AML-193 (cell line): ENCODE measurements around the gene ZNF341.
A peak's percentile ranks its signal among the peaks of the same experiment; 100 is the strongest.

ENCODE experiments used
- DNase-seq, 2 experiments: peaks; one replicate each; lab custom pipeline; 2025; lab: John Stamatoyannopoulos, UW

ZNF341 gene

DNA sequence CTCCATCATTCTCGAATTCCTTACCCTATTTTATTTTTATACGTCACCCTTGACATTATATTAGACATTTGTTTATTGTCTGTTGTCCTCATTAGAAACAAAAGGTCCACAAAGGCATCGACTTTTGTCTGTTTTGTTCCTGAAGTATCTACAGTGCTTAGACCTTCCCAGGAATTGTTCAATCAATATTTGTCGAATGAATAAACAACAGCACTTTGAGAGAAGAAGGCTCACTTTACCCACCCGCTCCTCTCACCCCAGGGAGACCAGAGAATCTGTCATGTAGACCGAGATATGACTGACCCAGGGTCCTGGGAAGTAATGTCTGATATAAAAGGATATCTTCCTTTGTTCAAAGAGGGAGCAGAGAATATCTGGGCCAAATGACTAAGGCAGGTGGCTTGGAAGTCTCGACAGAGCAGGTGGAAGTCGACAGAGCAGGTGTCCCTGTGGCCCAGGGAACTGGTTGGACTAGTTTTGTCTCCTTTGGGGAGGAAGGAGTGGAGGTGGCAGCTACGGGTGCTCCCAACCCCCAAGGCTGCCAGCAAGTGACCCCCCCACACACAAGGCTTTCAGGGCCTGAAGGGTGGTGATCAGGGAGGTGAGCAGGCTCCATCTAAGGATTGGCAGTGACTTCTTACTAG, 64.6 kb downstream of the ZNF341 start:
- no peak for DNase-seq

DNA sequence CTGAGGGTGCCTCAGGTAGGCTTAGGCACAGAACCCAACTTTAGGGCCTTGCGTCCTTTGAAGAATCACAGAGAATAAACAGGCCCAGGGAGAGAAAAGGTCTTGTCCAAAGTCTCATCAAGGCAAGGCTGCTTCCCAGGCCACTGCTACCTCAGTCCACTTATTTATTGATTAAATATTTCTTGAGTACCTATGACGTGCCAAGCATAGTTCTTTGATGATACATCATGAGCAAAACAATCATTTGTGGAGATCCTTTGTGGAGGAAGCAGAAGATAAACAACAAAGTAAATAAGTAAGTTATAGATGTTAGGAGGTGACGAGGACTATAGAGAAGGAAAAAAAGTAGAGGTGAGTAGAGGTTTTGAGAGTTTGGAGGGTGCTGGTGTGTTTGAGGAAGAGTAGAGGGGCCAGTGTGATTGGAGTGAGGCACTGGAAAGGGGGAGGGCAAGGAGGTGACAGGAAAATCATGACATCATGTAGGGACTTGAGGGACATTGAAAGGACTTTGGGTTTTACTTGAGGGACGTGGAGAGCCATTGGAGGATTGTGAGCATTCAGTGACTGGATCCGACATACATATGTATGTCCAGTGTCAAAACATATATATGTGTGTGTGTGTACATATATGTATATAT, 65.2 kb downstream of the ZNF341 start:
- DNase-seq, result no peak

- DNase-seq, result no peak
Observed at GRCh38 chr20:33798444-33798843, 66.6 kb downstream of the ZNF341 start.

GRCh38 chr20:33803921-33804337, 72.1 kb downstream of the ZNF341 start:
- DNase-seq, result no peak

GRCh38 chr20:33808388-33808787, 76.6 kb downstream of the ZNF341 start:
- no peak for DNase-seq

- peak; percentile 21 to 33 for DNase-seq
Observed at GRCh38 chr20:33810259-33810658, 78.5 kb downstream of the ZNF341 start.

DNA sequence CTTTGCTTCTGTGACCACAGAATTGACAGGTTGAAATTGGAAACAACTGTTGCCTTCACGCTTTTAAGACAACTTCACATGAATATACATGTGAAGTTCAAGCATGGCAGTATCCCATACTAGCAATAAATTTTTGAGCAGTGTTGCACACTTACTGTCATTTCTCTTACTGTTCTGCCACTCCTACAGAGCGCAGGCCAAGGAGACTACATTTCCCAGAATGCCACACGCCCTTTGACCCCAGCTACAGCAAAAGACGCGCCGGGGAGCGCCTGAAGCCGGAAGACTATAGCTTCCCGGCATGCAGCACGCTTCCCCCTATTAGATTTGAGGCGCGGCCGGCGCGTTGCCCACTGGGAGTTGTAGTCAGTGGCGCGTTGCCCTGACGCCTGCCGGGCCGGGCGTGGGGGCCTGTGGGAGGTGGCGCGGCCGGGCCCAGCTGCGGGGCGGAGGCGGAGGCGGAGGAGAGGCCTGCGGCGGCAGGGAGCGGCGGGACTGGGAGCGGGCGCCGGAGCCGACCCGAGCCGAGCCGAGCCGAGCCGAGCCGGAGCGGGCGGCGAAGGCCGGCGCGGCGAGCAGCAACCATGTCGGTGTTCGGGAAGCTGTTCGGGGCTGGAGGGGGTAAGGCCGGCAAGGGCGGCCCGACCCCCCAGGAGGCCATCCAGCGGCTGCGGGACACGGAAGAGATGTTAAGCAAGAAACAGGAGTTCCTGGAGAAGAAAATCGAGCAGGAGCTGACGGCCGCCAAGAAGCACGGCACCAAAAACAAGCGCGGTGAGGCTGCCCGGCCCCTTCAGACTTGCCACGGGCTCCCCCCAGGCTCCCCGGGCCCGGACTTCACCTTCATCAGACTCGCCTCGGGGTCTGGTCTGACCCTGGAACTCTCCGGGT, 79.3 kb downstream of the ZNF341 start, which contains the start of gene CHMP4B:
Gene CHMP4B (plus strand): TSS at position 464 of the 891 bp plus-strand sequence. CDS start 121 bp downstream, at position 585.
- peak; percentile 96 to 98 for DNase-seq

DNA sequence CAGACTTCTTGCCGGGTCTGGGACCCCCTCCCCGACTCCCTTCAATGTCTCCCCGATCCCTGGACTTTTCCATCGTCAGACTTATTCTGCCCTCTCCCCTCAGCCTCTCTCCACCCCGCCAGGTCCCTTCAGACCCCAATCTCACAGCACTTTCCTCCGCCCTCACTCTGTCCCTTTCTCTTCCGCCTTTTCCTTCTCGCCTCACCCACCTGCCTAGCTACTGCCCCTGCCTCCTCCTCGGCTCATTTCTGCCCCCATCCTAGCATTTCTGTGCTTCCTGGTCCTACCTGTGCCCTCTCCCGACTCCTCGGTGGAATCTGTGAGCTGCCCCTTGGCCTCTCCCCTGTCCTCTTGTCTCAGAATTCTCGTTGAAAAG, 80.0 kb downstream of the ZNF341 start:
- DNase-seq, result no peak

DNA sequence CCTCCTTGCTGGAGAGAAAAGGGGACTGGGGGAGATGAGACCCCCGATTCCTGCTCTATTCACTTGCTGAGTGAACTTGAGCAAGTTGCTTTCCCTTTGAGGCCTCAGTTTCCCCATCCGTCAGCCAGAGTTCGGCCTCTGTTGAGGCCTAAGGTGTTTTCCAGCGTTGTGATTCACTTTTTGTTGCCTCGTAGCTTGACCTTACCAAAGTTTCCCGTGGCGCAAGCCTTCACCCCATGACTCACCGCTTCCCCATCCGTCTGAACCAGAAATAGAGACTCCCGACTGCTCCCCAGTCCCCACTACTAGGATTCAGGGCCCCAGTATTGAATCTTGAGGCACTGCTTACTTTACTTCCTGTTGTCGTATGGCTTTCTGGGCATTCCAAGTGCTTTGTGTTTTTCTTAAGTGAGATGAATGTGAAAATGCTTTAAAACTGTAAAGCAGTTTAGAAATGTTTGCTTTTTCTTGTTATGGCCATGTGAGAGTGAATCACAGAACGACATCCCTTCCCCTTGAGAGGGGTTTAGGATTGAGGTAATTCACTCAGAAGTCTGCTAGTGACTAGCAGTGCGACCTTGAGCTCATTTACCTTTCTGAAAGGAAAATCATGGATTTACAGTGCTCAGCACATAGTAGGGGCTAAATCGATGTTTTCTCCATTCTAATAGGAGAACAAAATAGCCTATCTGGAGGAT, 80.5 kb downstream of the ZNF341 start:
- peak; percentile 68 to 79 for DNase-seq

GRCh38 chr20:33812908-33813462, 81.2 kb downstream of the ZNF341 start:
- no peak for DNase-seq

DNA sequence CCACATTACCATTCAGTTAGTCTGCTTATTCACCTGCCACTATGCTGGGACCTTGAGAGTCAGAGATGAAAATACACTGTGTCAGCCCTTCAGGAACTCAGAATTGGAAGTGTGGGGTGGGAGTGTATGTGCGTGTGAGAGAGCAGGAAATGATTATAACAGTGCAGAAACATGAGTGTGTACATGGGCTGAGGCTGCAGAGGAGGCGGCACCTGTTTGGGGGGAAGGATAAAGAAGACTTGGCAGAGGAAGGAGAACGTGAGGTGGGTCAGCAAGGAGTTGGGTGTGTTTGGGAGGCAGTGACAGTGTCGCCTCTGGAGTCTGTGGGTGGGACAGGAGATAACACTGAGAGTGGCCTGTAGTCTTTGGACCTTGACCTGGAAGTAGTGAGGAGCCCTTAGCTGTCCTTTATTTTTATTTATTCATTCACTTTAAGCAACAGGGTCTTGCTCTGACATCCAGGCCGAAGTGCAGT, 82.5 kb downstream of the ZNF341 start:
- no peak for DNase-seq

GRCh38 chr20:33815671-33816070, 83.9 kb downstream of the ZNF341 start:
- DNase-seq, result no peak

DNA sequence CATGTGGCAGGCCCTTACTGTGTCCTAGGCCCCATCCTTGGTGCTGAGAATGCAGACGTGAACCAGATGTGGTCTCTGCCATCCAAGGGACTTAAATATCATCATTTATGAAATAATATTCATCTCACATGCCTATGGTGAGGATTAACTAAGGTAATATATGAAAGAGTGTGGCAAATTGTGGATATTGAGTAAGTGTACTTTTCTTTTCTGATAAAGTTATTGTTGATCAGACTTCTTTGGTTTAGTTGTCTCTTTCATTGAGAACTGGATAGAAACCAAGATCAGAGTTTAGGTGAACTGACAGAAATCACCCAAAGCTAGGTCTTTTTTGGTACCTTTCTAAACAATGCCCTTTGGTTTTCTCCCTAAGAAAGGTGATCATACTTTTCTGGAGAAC, 84.4 kb downstream of the ZNF341 start:
- DNase-seq, result no peak

- no peak for DNase-seq
Observed at GRCh38 chr20:33817411-33817810, 85.6 kb downstream of the ZNF341 start.

GRCh38 chr20:33819456-33819855, 87.7 kb downstream of the ZNF341 start:
- no peak for DNase-seq

GRCh38 chr20:33820362-33820761, 88.6 kb downstream of the ZNF341 start:
- DNase-seq, result no peak

GRCh38 chr20:33821270-33821836, 89.6 kb downstream of the ZNF341 start:
- no peak for DNase-seq

DNA sequence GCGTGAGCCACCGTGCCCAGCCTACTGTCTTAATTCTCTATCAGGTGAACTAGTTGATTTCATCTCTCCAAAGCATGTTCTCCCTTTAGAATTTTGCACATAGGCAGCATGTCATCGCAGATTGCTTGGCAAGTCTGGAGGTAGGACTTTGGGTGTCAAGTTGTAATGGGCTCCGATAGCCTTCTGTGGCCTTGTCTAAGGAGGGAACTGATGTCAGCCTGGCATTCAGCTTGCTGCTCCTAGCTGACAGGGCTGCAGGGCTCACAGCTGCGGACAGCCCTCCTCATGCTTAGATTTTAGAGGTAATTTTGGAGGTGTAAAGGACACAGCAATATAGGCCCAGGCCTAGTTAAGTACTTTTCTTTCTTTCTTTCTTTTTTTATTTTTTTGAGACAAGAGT, 90.6 kb downstream of the ZNF341 start:
- DNase-seq, result no peak

- no peak for DNase-seq
Observed at GRCh38 chr20:33822991-33823390, 91.2 kb downstream of the ZNF341 start.

DNA sequence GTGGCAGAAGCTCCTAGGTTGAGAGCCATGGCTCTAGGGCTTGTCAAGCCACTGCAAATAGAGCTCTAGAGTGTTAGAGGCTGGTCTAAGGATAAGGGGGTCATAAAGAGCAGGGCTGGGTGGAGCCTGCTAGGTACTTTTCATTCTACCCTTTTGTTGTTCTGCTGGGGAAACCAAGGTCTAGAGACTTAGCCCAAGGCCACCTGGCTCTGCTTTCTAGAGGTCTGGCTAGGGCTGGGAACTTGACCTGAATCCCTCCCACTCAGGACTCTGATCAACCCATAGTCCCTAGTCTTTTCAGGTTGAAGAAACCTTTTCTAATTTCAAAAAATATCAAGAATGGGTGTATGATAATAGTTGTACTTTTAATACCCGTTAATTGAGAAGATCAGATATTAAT, 93.1 kb downstream of the ZNF341 start:
- no peak for DNase-seq
